IMR-90 (cell line): ENCODE measurements around the gene NATD1. TPM values are rescaled to one million over a fixed set of nuclear protein-coding genes. Genes with fewer than 3 reads are reported as not detected.

Source experiments
- ATAC-seq: fragments of 200-7000 bp; cut with Tn5 transposase; 2 replicates; pipeline ENCODE4 v1.9.1; 2020; ENCODE audit warnings: low read depth, mild to moderate bottlenecking, moderate library complexity
- BruUV-seq: library from RNA; stranded (reverse); fragments of 400-500 nt; replicated peaks from 2 replicates; lab custom pipeline; 2021; lab: Mats Ljungman, UMichigan
- CTCF ChIA-PET: fragments of 300-600 bp; formaldehyde crosslinking; extraction: SDS; loops from one replicate; lab custom pipeline; 2021; ENCODE audit warnings: antibody characterized with exemption; lab: Yijun Ruan, JAX
- POLR2A ChIA-PET: fragments of 300-600 bp; sonication (Branson Sonifier 250); formaldehyde crosslinking; loops from one replicate; lab custom pipeline; 2022; ENCODE audit warnings: antibody characterized with exemption; ENCODE audit not compliant: unreplicated experiment; lab: Charles Lee
- DNase-seq: peaks from one replicate; pipeline ENCODE4 v3.0.0; 2013
- H2AFZ ChIP-seq: replicated peaks from 2 replicates; pipeline ENCODE3; 2013; ENCODE audit warnings: low read length, mild to moderate bottlenecking; ENCODE audit not compliant: poor library complexity
- H2AK5ac ChIP-seq: 2 replicates; pipeline ENCODE4 v1.6.1; 2013; ENCODE audit warnings: low read depth, low read length, inconsistent platforms
- H2AK9ac ChIP-seq: replicated peaks from 2 replicates; pipeline ENCODE3; 2013; ENCODE audit warnings: mild to moderate bottlenecking, low read depth, low read length, moderate library complexity; ENCODE audit not compliant: poor library complexity
- H2BK120ac ChIP-seq: 2 replicates; pipeline ENCODE4 v1.6.1; 2013; ENCODE audit warnings: low read depth, low read length, inconsistent platforms
- H2BK15ac ChIP-seq: 3 replicates; pipeline ENCODE4 v1.6.1; 2013; ENCODE audit warnings: low read depth, low read length, inconsistent platforms
- H2BK20ac ChIP-seq: 2 replicates; pipeline ENCODE4 v1.6.1; 2013; ENCODE audit warnings: low read depth, mild to moderate bottlenecking, inconsistent platforms, low read length, moderate library complexity
- H2BK5ac ChIP-seq: 2 replicates; pipeline ENCODE4 v1.6.1; 2013; ENCODE audit warnings: mild to moderate bottlenecking, low read depth, low read length, inconsistent platforms; ENCODE audit not compliant: poor library complexity, severe bottlenecking
- H3K14ac ChIP-seq: replicated peaks from 2 replicates; pipeline ENCODE4 v1.6.1; 2013; ENCODE audit warnings: low read depth, low read length, inconsistent platforms
- H3K18ac ChIP-seq: 2 replicates; pipeline ENCODE4 v1.6.1; 2013; ENCODE audit warnings: low read depth, low read length, control low read depth
- H3K23ac ChIP-seq: 2 replicates; pipeline ENCODE4 v1.6.1; 2013; ENCODE audit warnings: low read depth, low read length, inconsistent platforms
- H3K27ac ChIP-seq: 2 replicates; pipeline ENCODE4 v1.5.1; 2013; ENCODE audit warnings: mild to moderate bottlenecking, control low read depth, low read length; ENCODE audit not compliant: insufficient read depth
- H3K27me3 ChIP-seq: 2 replicates; pipeline ENCODE4 v1.6.1; 2013; ENCODE audit warnings: low read length; ENCODE audit not compliant: control insufficient read depth, insufficient read depth
- H3K36me3 ChIP-seq: 2 replicates; pipeline ENCODE4 v1.6.1; 2013; ENCODE audit warnings: low read length, mixed read lengths; ENCODE audit not compliant: control insufficient read depth, insufficient read depth
- H3K4ac ChIP-seq: 2 replicates; pipeline ENCODE4 v1.6.1; 2013; ENCODE audit warnings: low read depth, low read length, inconsistent platforms
- H3K4me1 ChIP-seq: 2 replicates; pipeline ENCODE4 v1.6.1; 2013; ENCODE audit warnings: low read length, mixed read lengths; ENCODE audit not compliant: control insufficient read depth, insufficient read depth
- H3K4me2 ChIP-seq: 2 replicates; pipeline ENCODE4 v1.6.1; 2013; ENCODE audit warnings: low read depth, mild to moderate bottlenecking, control low read depth, low read length, moderate library complexity
- H3K4me3 ChIP-seq: 2 replicates; pipeline ENCODE4 v1.5.1; 2013; ENCODE audit warnings: low read depth, mild to moderate bottlenecking, control low read depth, low read length, moderate library complexity; ENCODE audit not compliant: insufficient read depth
- H3K56ac ChIP-seq: 2 replicates; pipeline ENCODE4 v1.6.1; 2013; ENCODE audit warnings: low read length, inconsistent platforms; ENCODE audit not compliant: insufficient read depth; ENCODE audit errors: extremely low read depth
- H3K79me1 ChIP-seq, 2 experiments: 2 replicates each; pipeline ENCODE4 v1.6.1; 2013; ENCODE audit warnings: low read length in 2 of 2, inconsistent platforms in 1 of 2, low read depth in 1 of 2
- H3K9ac ChIP-seq: 2 replicates; pipeline ENCODE4 v1.6.1; 2013; ENCODE audit warnings: low read depth, low read length, control low read depth
- H3K9me1 ChIP-seq: 2 replicates; pipeline ENCODE4 v1.6.1; 2013; ENCODE audit warnings: low read length, inconsistent platforms; ENCODE audit not compliant: insufficient read depth
- H3K9me3 ChIP-seq: 2 replicates; pipeline ENCODE4 v1.6.1; 2013; ENCODE audit warnings: low read length; ENCODE audit not compliant: control insufficient read depth, insufficient read depth
- H4K20me1 ChIP-seq: 2 replicates; pipeline ENCODE4 v1.6.1; 2013; ENCODE audit warnings: low read length, inconsistent platforms; ENCODE audit not compliant: insufficient read depth
- H4K5ac ChIP-seq: 2 replicates; pipeline ENCODE4 v1.6.1; 2013; ENCODE audit warnings: mild to moderate bottlenecking, low read depth, low read length, control low read depth
- H4K8ac ChIP-seq, 2 experiments: 2 replicates each; pipeline ENCODE4 v1.6.1; 2013; ENCODE audit warnings: low read depth in 2 of 2, low read length in 2 of 2, control low read depth in 1 of 2, inconsistent platforms in 1 of 2
- H4K91ac ChIP-seq: 2 replicates; pipeline ENCODE4 v1.6.1; 2013; ENCODE audit warnings: low read depth, low read length, inconsistent platforms; ENCODE audit not compliant: insufficient read depth
- BHLHE40 ChIP-seq: fragments of 150-350 bp; IDR thresholded peaks from 2 replicates; pipeline ENCODE4 v1.6.1; 2016; ENCODE audit warnings: mild to moderate bottlenecking, low read depth, low read length
- CEBPB ChIP-seq: IDR thresholded peaks from 2 replicates; pipeline ENCODE4 v1.6.1; 2012; ENCODE audit warnings: low read depth, low read length, improper control_type of control experiment
- CHD1 ChIP-seq: IDR thresholded peaks from 2 replicates; pipeline ENCODE4 v1.6.1; 2012; ENCODE audit warnings: low read depth, low read length, improper control_type of control experiment
- CTCF ChIP-seq: conservative IDR thresholded peaks from 2 replicates; pipeline ENCODE4 v1.5.1; 2012; ENCODE audit warnings: mild to moderate bottlenecking, low read depth, low read length, improper control_type of control experiment
- FOS ChIP-seq: fragments of 150-350 bp; IDR thresholded peaks from 2 replicates; pipeline ENCODE4 v1.6.1; 2016; ENCODE audit warnings: low read depth, low read length
- MAFK ChIP-seq: IDR thresholded peaks from 2 replicates; pipeline ENCODE4 v1.6.1; 2012; ENCODE audit warnings: low read depth, low read length, improper control_type of control experiment
- MAZ ChIP-seq: IDR thresholded peaks from 2 replicates; pipeline ENCODE4 v1.6.1; 2012; ENCODE audit warnings: low read depth, mild to moderate bottlenecking, low read length, improper control_type of control experiment, moderate library complexity, borderline replicate concordance
- MXI1 ChIP-seq: IDR thresholded peaks from 2 replicates; pipeline ENCODE4 v1.6.1; 2012; ENCODE audit warnings: low read depth, mild to moderate bottlenecking, low read length, moderate library complexity, borderline replicate concordance
- POLR2A ChIP-seq: IDR thresholded peaks from 2 replicates; pipeline ENCODE4 v1.6.1; 2012; ENCODE audit warnings: mild to moderate bottlenecking, low read depth, low read length
- RCOR1 ChIP-seq: IDR thresholded peaks from 2 replicates; pipeline ENCODE4 v1.6.1; 2012; ENCODE audit warnings: mild to moderate bottlenecking, low read length, improper control_type of control experiment; ENCODE audit not compliant: insufficient replicate concordance
- SMC3 ChIP-seq: fragments of 150-350 bp; IDR thresholded peaks from 2 replicates; pipeline ENCODE4 v1.6.1; 2016; ENCODE audit warnings: low read depth, mild to moderate bottlenecking, antibody characterized with exemption, low read length, moderate library complexity
- USF2 ChIP-seq: fragments of 150-350 bp; IDR thresholded peaks from 2 replicates; pipeline ENCODE4 v1.6.1; 2017; ENCODE audit warnings: mild to moderate bottlenecking, antibody characterized with exemption, low read length, low read depth
- WGBS, 2 experiments: methylation state at CpG; one replicate each; pipeline versions ENCODE4 v1.1.5 to v1.1.7; 2013; ENCODE audit warnings: missing lambda C conversion rate in 2 of 2; ENCODE audit not compliant: insufficient read length in 1 of 2; ENCODE audit errors: extremely low coverage in 2 of 2; 5-methylcytosine and 5-hydroxymethylcytosine counted together
- dilution Hi-C: fragments of 300-500 bp; cut with HindIII; formaldehyde crosslinking; loops from one replicate; pipeline ENCODE4 v1.14.3; 2018; ENCODE audit warnings: low sequenced_read_pairs; ENCODE audit not compliant: unreplicated experiment
- in situ Hi-C: fragments of 300-500 bp; cut with MboI; formaldehyde crosslinking; loops from 3 replicates; pipeline ENCODE4 v1.14.3; 2019; ENCODE audit warnings: low sequenced_read_pairs, inconsistent platforms, mixed read lengths
- intact Hi-C: fragments of 100-400 bp; cut with micrococcal nuclease; formaldehyde crosslinking; loops from 2 replicates; pipeline ENCODE4 v1.10.0; 2022
- polyA plus RNA-seq, 3 experiments: library from polyadenylated mRNA; depleted of rRNA; stranded (reverse); fragments of >200 nt; gene quantifications; 2 replicates each; pipeline ENCODE4 v1.2.3, GENCODE V29; 2012; ENCODE audit warnings: low replicate concordance in 1 of 3
- total RNA-seq: library from RNA; depleted of rRNA; stranded (reverse); fragments of >200 nt; gene quantifications from 2 replicates; pipeline ENCODE4 v1.2.3, GENCODE V29; 2012

Gene NATD1
- total and polyA plus RNA-seq, 2 of the 4 experiments (the other 2 are of a cell fraction), result 0.90 to 4.3 TPM

GRCh38 chr17:21202512-21202911 lies 50.7 kb downstream of the NATD1 start:
- Histone ChIP-seq H3K9ac (no peak overlapping the region), H3K4me2 (no peak overlapping the region), H2AFZ (no peak overlapping the region), H2BK15ac (no peak overlapping the region), H3K4me3 (no peak overlapping the region), H3K23ac (no peak overlapping the region), H3K79me1 (peaks cover 14 to 86% of the 10 kb centered on the region in 2 experiments), H3K4ac (no peak overlapping the region), H3K4me1 (peaks cover 2% of the 10 kb centered on the region; the same call in 1 of the 2 replicates), H3K18ac (no peak overlapping the region), H3K27me3 (no peaks in the 10 kb centered on the region), H3K36me3 (peaks cover 19% of the 10 kb centered on the region), H3K27ac (no peak overlapping the region), H3K56ac (no peak overlapping the region), H2AK5ac (no peak overlapping the region), H3K9me1 (peaks cover 24% of the 10 kb centered on the region; the same call in 1 of the 2 replicates), H2AK9ac (no peak overlapping the region), H4K8ac (no peak overlapping the region), H4K5ac (no peak overlapping the region), H4K20me1 (peaks cover 97% of the 10 kb centered on the region), H2BK20ac (no peak overlapping the region), H4K91ac (no peak overlapping the region), H2BK5ac (no peak overlapping the region), H3K9me3 (no peaks in the 10 kb centered on the region), H2BK120ac (no peak overlapping the region), H3K14ac (no peak overlapping the region)
- dilution Hi-C loops, result no loop called here
- 88% methylated on average over 5 of the region's 12 CpGs; no CpG with 5 or more reads in 1 of the 2 experiments for WGBS, 2 experiments
- ATAC-seq (no peak), DNase-seq (no peak)
- BruUV-seq, result no TSS peak
- in situ Hi-C loops, result no loop called here
- intact Hi-C loops, result no loop called here
- TF ChIP-seq CTCF (no peak), SMC3 (no peak), BHLHE40 (no peak), MAZ (no peak), MAFK (no peak), CEBPB (no peak), RCOR1 (no peak), USF2 (no peak), CHD1 (no peak), MXI1 (no peak), POLR2A (no peak), FOS (no peak)
- ChIA-PET CTCF (no interaction called here), POLR2A (no interaction called here)
